ENCODE measurements around the gene PDCD1.

GRCh38 chr2:241834527-241835210 is 24.0 kb downstream of the PDCD1 start:
- TF ChIP-seq CTCF (tag by site-specific recombination; IDR thresholded peaks at IDR 0.05) (no peak), ZNF146 (tag by site-specific recombination; IDR thresholded peaks at IDR 0.05) (no peak), ZNF302 (tag by site-specific recombination; IDR thresholded peaks at IDR 0.05; ENCODE audit: low read depth) (no peak)

Measured in HEK293 (cell line).